ENCODE measurements around the gene NUP153.

The NUP153 gene

GRCh38 chr6:17672064-17672718, 34.5 kb downstream of the NUP153 start:
- Histone ChIP-seq H3K36me3 (ENCODE audit: control insufficient read depth, low read length) (peaks cover 96% of the 10 kb centered on the region), H4K20me1 (ENCODE audit: control insufficient read depth, insufficient read depth, low read depth, low read length) (peaks cover 11% of the 10 kb centered on the region), H3K27ac (ENCODE audit: low read depth, low read length) (no peak overlapping the region), H3K9me2 (replicated peaks; ENCODE audit: control insufficient read depth, low read length) (no peaks in the 10 kb centered on the region), H3K4me2 (ENCODE audit: low read length) (no peak overlapping the region), H3K4me3 (ENCODE audit: low read length) (no peak overlapping the region), H3F3A (ENCODE audit: control insufficient read depth, insufficient read depth) (no peaks in the 10 kb centered on the region; the same call in none of the 2 replicates), H3K9me3 (ENCODE audit: control insufficient read depth, insufficient read depth, low read length) (no peaks in the 10 kb centered on the region), H3K4me1 (ENCODE audit: control insufficient read depth, low read length) (no peaks in the 10 kb centered on the region), H3K79me2 (ENCODE audit: control insufficient read depth, low read length) (peaks cover 90% of the 10 kb centered on the region), H3K27me3 (ENCODE audit: control insufficient read depth, low read length) (no peaks in the 10 kb centered on the region)
- TF ChIP-seq EZH2phosphoT487 (IDR thresholded peaks at IDR 0.05; ENCODE audit: borderline replicate concordance, low read length) = no peak
- TF ChIP-seq CTCF (IDR thresholded peaks at IDR 0.05; ENCODE audit: low read depth, low read length, poor library complexity, severe bottlenecking) = no peak

GRCh38 chr6:17666646-17667045, 40.1 kb downstream of the NUP153 start:
- Histone ChIP-seq H3K79me2 (ENCODE audit: control insufficient read depth, low read length) (peaks cover 86% of the 10 kb centered on the region), H3K4me1 (ENCODE audit: control insufficient read depth, low read length) (no peaks in the 10 kb centered on the region), H4K20me1 (ENCODE audit: control insufficient read depth, insufficient read depth, low read depth, low read length) (peaks cover 3% of the 10 kb centered on the region; the same call in 1 of the 2 replicates), H3K9me3 (ENCODE audit: control insufficient read depth, insufficient read depth, low read length) (no peaks in the 10 kb centered on the region), H3K36me3 (ENCODE audit: control insufficient read depth, low read length) (peaks cover 97% of the 10 kb centered on the region), H3K27ac (ENCODE audit: low read depth, low read length) (no peak overlapping the region), H3K9me2 (replicated peaks; ENCODE audit: control insufficient read depth, low read length) (no peaks in the 10 kb centered on the region), H3K4me2 (ENCODE audit: low read length) (no peak overlapping the region), H3K27me3 (ENCODE audit: control insufficient read depth, low read length) (no peaks in the 10 kb centered on the region), H3K4me3 (ENCODE audit: low read length) (no peak overlapping the region), H3F3A (ENCODE audit: control insufficient read depth, insufficient read depth) (peaks cover 5% of the 10 kb centered on the region; the same call in 1 of the 2 replicates)
- TF ChIP-seq CTCF (IDR thresholded peaks at IDR 0.05; ENCODE audit: low read depth, low read length, poor library complexity, severe bottlenecking) (no peak), EZH2phosphoT487 (IDR thresholded peaks at IDR 0.05; ENCODE audit: borderline replicate concordance, low read length) (no peak)

- H3K9me3 ChIP-seq (ENCODE audit: control insufficient read depth, insufficient read depth, low read length) = no peaks in the 10 kb centered on the region
- H3K27ac ChIP-seq (ENCODE audit: low read depth, low read length) = no peak overlapping the region
- no peaks in the 10 kb centered on the region for H3K4me1 ChIP-seq (ENCODE audit: control insufficient read depth, low read length)
- H3K4me3 ChIP-seq (ENCODE audit: low read length) = no peak overlapping the region
- no peaks in the 10 kb centered on the region for H3K9me2 ChIP-seq (replicated peaks; ENCODE audit: control insufficient read depth, low read length)
- H3K27me3 ChIP-seq (ENCODE audit: control insufficient read depth, low read length) = no peaks in the 10 kb centered on the region
- H3K4me2 ChIP-seq (ENCODE audit: low read length) = no peak overlapping the region
- peaks cover 86% of the 10 kb centered on the region for H3K79me2 ChIP-seq (ENCODE audit: control insufficient read depth, low read length)
- H4K20me1 ChIP-seq (ENCODE audit: control insufficient read depth, insufficient read depth, low read depth, low read length) = peaks cover 4% of the 10 kb centered on the region; the same call in 1 of the 2 replicates
- H3K36me3 ChIP-seq (ENCODE audit: control insufficient read depth, low read length) = peaks cover 96% of the 10 kb centered on the region
- TF ChIP-seq CTCF (IDR thresholded peaks at IDR 0.05; ENCODE audit: low read depth, low read length, poor library complexity, severe bottlenecking) = no peak
- TF ChIP-seq EZH2phosphoT487 (IDR thresholded peaks at IDR 0.05; ENCODE audit: borderline replicate concordance, low read length) = no peak
- H3F3A ChIP-seq (ENCODE audit: control insufficient read depth, insufficient read depth) = peaks cover 5% of the 10 kb centered on the region; the same call in 1 of the 2 replicates
Observed at GRCh38 chr6:17665132-17665531, 41.6 kb downstream of the NUP153 start.

Data from DOHH2 (cell line).